CD4-positive, alpha-beta memory T cell (primary cell): ENCODE data around the gene PLA2G5. TPM values are rescaled to one million over a fixed set of nuclear protein-coding genes. Genes with fewer than 3 reads are reported as not detected.
"Not testable (repeated sequence)": the region's sequence is repeated elsewhere in the genome, so short reads cannot be mapped to it uniquely, and the experiment has no call there.

ENCODE experiments used
- CTCF ChIA-PET: fragments of 350-600 bp; sonication (Branson Sonifier 250); formaldehyde crosslinking; loops from one replicate; lab custom pipeline; 2021; ENCODE audit warnings: inconsistent platforms; ENCODE audit not compliant: partially characterized antibody; lab: Charles Lee
- POLR2A ChIA-PET: fragments of 350-600 bp; sonication (Branson Sonifier 250); formaldehyde crosslinking; loops from one replicate; lab custom pipeline; 2021; ENCODE audit not compliant: partially characterized antibody; lab: Charles Lee
- DNase-seq, 5 donors: peaks; one replicate each; pipeline versions ENCODE4 v3.0.0 to v3.0.0-alpha.2; 2020 to 2022; ENCODE audit warnings: mixed read lengths in 1 of 5
- H3K27ac ChIP-seq: one replicate; pipeline ENCODE4 v1.7.0; 2013; ENCODE audit warnings: low read depth, low read length
- H3K27me3 ChIP-seq: 2 replicates; pipeline ENCODE4 v1.7.0; 2013; ENCODE audit warnings: mild to moderate bottlenecking, low read length, moderate library complexity; ENCODE audit not compliant: insufficient read depth
- H3K36me3 ChIP-seq: 2 replicates; pipeline ENCODE4 v1.7.0; 2013; ENCODE audit warnings: mild to moderate bottlenecking, low read length, moderate library complexity; ENCODE audit not compliant: insufficient read depth
- H3K4me1 ChIP-seq: 2 replicates; pipeline ENCODE4 v1.7.0; 2013; ENCODE audit warnings: mild to moderate bottlenecking, low read length, moderate library complexity; ENCODE audit not compliant: insufficient read depth
- H3K4me3 ChIP-seq, 2 donors: one replicate each; pipeline ENCODE4 v1.7.0; 2013; ENCODE audit warnings: low read length in 2 of 2, mild to moderate bottlenecking in 1 of 2
- H3K9me3 ChIP-seq, 2 donors: one replicate each; pipeline ENCODE4 v1.7.0; 2013; ENCODE audit warnings: low read length in 2 of 2, control low read depth in 1 of 2; ENCODE audit not compliant: control insufficient read depth in 1 of 2
- H3K27ac Mint-ChIP-seq, 7 donors: one replicate each; pipeline ENCODE4 v1.8.0; 2020 to 2021; ENCODE audit warnings: mixed read lengths in 7 of 7, mild to moderate bottlenecking in 6 of 7, inconsistent platforms in 3 of 7, moderate library complexity in 3 of 7
- H3K27me3 Mint-ChIP-seq, 2 donors: one replicate each; pipeline ENCODE4 v1.8.0; 2020 to 2021; ENCODE audit warnings: mixed read lengths in 2 of 2
- H3K36me3 Mint-ChIP-seq, 2 donors: one replicate each; pipeline ENCODE4 v1.8.0; 2020 to 2021; ENCODE audit warnings: mixed read lengths in 2 of 2, inconsistent platforms in 1 of 2, mild to moderate bottlenecking in 1 of 2
- H3K4me1 Mint-ChIP-seq, 4 donors: one replicate each; pipeline ENCODE4 v1.8.0; 2020 to 2021; ENCODE audit warnings: mixed read lengths in 4 of 4, mild to moderate bottlenecking in 1 of 4
- H3K4me3 Mint-ChIP-seq, 8 donors: one replicate each; pipeline ENCODE4 v1.8.0; 2020 to 2021; ENCODE audit warnings: mixed read lengths in 8 of 8, mild to moderate bottlenecking in 7 of 8, moderate library complexity in 6 of 8, inconsistent platforms in 3 of 8
- H3K9me3 Mint-ChIP-seq, 8 donors: one replicate each; pipeline ENCODE4 v1.8.0; 2020 to 2021; ENCODE audit warnings: mixed read lengths in 8 of 8, mild to moderate bottlenecking in 5 of 8, inconsistent platforms in 3 of 8, moderate library complexity in 1 of 8
- intact Hi-C: fragments of 100-400 bp; cut with micrococcal nuclease; formaldehyde crosslinking; loops from one replicate; pipeline ENCODE4 v1.15.1; 2023
- polyA plus RNA-seq, 2 donors: library from polyadenylated mRNA; unstranded; fragments of 300-500 nt; fragmentation: Illumina TruSeq; gene quantifications; one replicate each; pipeline ENCODE4 v1.2.3, GENCODE V29; 2021
- total RNA-seq, 2 experiments: library from RNA; stranded (reverse); gene quantifications; one replicate each; pipeline ENCODE4 v1.2.3, GENCODE V29; 2021

PLA2G5 gene
- total RNA-seq, result not detected
- polyA plus RNA-seq, result not detected

- CTCF ChIA-PET, result no interaction called here
Observed at GRCh38 chr1:20069874-20070273, at the start of gene PLA2G5. Gene PLA2G5 (plus strand): TSS chr1:20070194. CDS start chr1:20084831, 14,637 bp downstream.

GRCh38 chr1:20028125-20028524, 41.9 kb upstream of the PLA2G5 start:
- POLR2A ChIA-PET, result no interaction called here
- CTCF ChIA-PET, result no interaction called here
- intact Hi-C loops, result no loop called here
- peaks cover 6% of the 10 kb centered on the region for H3K27me3 ChIP-seq
- H3K27ac ChIP-seq, result no peak overlapping the region
- no peak for DNase-seq
- Mint-ChIP-seq H3K27ac (no peak overlapping the region), H3K9me3 (peaks cover 0 to 18% (median 7%) of the 10 kb centered on the region in 8 donors), H3K27me3 (peaks cover 40 to 44% of the 10 kb centered on the region in 2 donors), H3K36me3 (no peaks in the 10 kb centered on the region), H3K4me3 (no peak overlapping the region), H3K4me1 (no peaks in the 10 kb centered on the region)
- no peaks in the 10 kb centered on the region for H3K36me3 ChIP-seq
- H3K4me3 ChIP-seq, result no peak overlapping the region
- H3K9me3 ChIP-seq, result no peaks in the 10 kb centered on the region
- no peaks in the 10 kb centered on the region for H3K4me1 ChIP-seq

More at GRCh38 chr1:20069874-20070273, at the start of gene PLA2G5:
- H3K36me3 ChIP-seq, result no peaks in the 10 kb centered on the region
- intact Hi-C loops, result no loop called here
- no peak within 1 kb of the TSS for H3K27ac ChIP-seq
- DNase-seq, result no peak
- Mint-ChIP-seq H3K36me3 (no peaks in the 10 kb centered on the region), H3K9me3 (no peaks in the 10 kb centered on the region), H3K27ac (peak within 1 kb of the TSS in 1 of 7 donors; percentile 20), H3K27me3 (peaks cover 3 to 6% of the 10 kb centered on the region in 2 donors), H3K4me3 (no peak within 1 kb of the TSS), H3K4me1 (no peaks in the 10 kb centered on the region)
- POLR2A ChIA-PET, result no interaction called here
- no peaks in the 10 kb centered on the region for H3K4me1 ChIP-seq
- H3K27me3 ChIP-seq, result no peaks in the 10 kb centered on the region
- no peaks in the 10 kb centered on the region for H3K9me3 ChIP-seq
- no peak within 1 kb of the TSS for H3K4me3 ChIP-seq

GRCh38 chr1:20028726-20029125, 41.3 kb upstream of the PLA2G5 start:
- Mint-ChIP-seq H3K9me3 (peaks cover 0 to 13% (median 7%) of the 10 kb centered on the region in 8 donors), H3K4me1 (no peaks in the 10 kb centered on the region), H3K27me3 (peaks cover 36 to 44% of the 10 kb centered on the region in 2 donors), H3K36me3 (no peaks in the 10 kb centered on the region), H3K27ac (no peak overlapping the region), H3K4me3 (no peak overlapping the region)
- DNase-seq, result no peak
- POLR2A ChIA-PET, result no interaction called here
- intact Hi-C loops, result no loop called here
- no peaks in the 10 kb centered on the region for H3K36me3 ChIP-seq
- CTCF ChIA-PET, result no interaction called here
- no peak overlapping the region for H3K27ac ChIP-seq
- no peak overlapping the region for H3K4me3 ChIP-seq
- H3K9me3 ChIP-seq, result no peaks in the 10 kb centered on the region
- no peaks in the 10 kb centered on the region for H3K4me1 ChIP-seq
- H3K27me3 ChIP-seq, result peaks cover 6% of the 10 kb centered on the region

- H3K27me3 Mint-ChIP-seq, result peaks cover 35 to 45% of the 10 kb centered on the region in 2 donors
- intact Hi-C loops, result no loop called here
- peaks cover under 1 to 13% (median 6%) of the 10 kb centered on the region in 8 donors for H3K9me3 Mint-ChIP-seq
- Histone ChIP-seq H3K4me3 (no peak overlapping the region), H3K27ac (no peak overlapping the region), H3K4me1 (no peaks in the 10 kb centered on the region), H3K27me3 (peaks cover 6% of the 10 kb centered on the region), H3K9me3 (no peaks in the 10 kb centered on the region), H3K36me3 (no peaks in the 10 kb centered on the region)
- no peak overlapping the region for H3K4me3 Mint-ChIP-seq
- ChIA-PET POLR2A (no interaction called here), CTCF (no interaction called here)
- H3K27ac Mint-ChIP-seq, result no peak overlapping the region
- H3K4me1 Mint-ChIP-seq, result no peaks in the 10 kb centered on the region
- DNase-seq, result no peak
- H3K36me3 Mint-ChIP-seq, result peaks cover 4 to 6% of the 10 kb centered on the region in 2 donors
Observed at GRCh38 chr1:20029178-20029912, 40.6 kb upstream of the PLA2G5 start.

- peaks cover 2 to 20% (median 13%) of the 10 kb centered on the region in 8 donors for H3K9me3 Mint-ChIP-seq
- H3K27me3 ChIP-seq, POLR2A ChIA-PET, H3K27ac Mint-ChIP-seq, H3K9me3 ChIP-seq, H3K4me1 ChIP-seq, H3K36me3 ChIP-seq, CTCF ChIA-PET, H3K36me3 Mint-ChIP-seq, H3K27ac ChIP-seq, intact Hi-C loops, H3K4me3 ChIP-seq, H3K4me3 Mint-ChIP-seq, DNase-seq, H3K4me1 Mint-ChIP-seq: not testable (repeated sequence)
- peaks cover 35 to 38% of the 10 kb centered on the region in 2 donors for H3K27me3 Mint-ChIP-seq
Observed at GRCh38 chr1:20030436-20031151, 39.4 kb upstream of the PLA2G5 start.

- peaks cover 36 to 37% of the 10 kb centered on the region in 2 donors for H3K27me3 Mint-ChIP-seq
- Histone ChIP-seq H3K9me3 (no peaks in the 10 kb centered on the region), H3K27ac (no peak overlapping the region), H3K27me3 (peaks cover 6% of the 10 kb centered on the region), H3K4me3 (no peak overlapping the region), H3K4me1 (no peaks in the 10 kb centered on the region), H3K36me3 (no peaks in the 10 kb centered on the region)
- ChIA-PET POLR2A (no interaction called here), CTCF (no interaction called here)
- no peak overlapping the region for H3K4me3 Mint-ChIP-seq
- DNase-seq, result no peak
- H3K27ac Mint-ChIP-seq, result no peak overlapping the region
- peaks cover 8% of the 10 kb centered on the region in 2 donors for H3K36me3 Mint-ChIP-seq
- no peaks in the 10 kb centered on the region for H3K4me1 Mint-ChIP-seq
- peaks cover 2 to 26% (median 16%) of the 10 kb centered on the region in 8 donors for H3K9me3 Mint-ChIP-seq
- intact Hi-C loops, result no loop called here
Observed at GRCh38 chr1:20031161-20031560, 38.8 kb upstream of the PLA2G5 start.

GRCh38 chr1:20031836-20032235, 38.2 kb upstream of the PLA2G5 start:
- Histone ChIP-seq H3K27me3 (peaks cover 6% of the 10 kb centered on the region), H3K9me3 (no peaks in the 10 kb centered on the region), H3K36me3 (no peaks in the 10 kb centered on the region), H3K4me1 (no peaks in the 10 kb centered on the region), H3K27ac (no peak overlapping the region), H3K4me3 (no peak overlapping the region)
- H3K4me3 Mint-ChIP-seq, result no peak overlapping the region
- peaks cover 32% of the 10 kb centered on the region in 2 donors for H3K27me3 Mint-ChIP-seq
- H3K27ac Mint-ChIP-seq, result no peak overlapping the region
- intact Hi-C loops, result no loop called here
- peaks cover 0 to under 1% (median 0%) of the 10 kb centered on the region in 4 donors for H3K4me1 Mint-ChIP-seq
- DNase-seq, result no peak
- peaks cover 2 to 29% (median 18%) of the 10 kb centered on the region in 8 donors for H3K9me3 Mint-ChIP-seq
- peaks cover 8% of the 10 kb centered on the region in 2 donors for H3K36me3 Mint-ChIP-seq
- ChIA-PET POLR2A (no interaction called here), CTCF (no interaction called here)
